22Rv1 (cell line): ENCODE measurements around the gene ABHD11.

ENCODE experiments used
- ZFX ChIP-seq: fragments of 450-650 bp; IDR thresholded peaks from 2 replicates; pipeline ENCODE4 v1.6.1; 2017; ENCODE audit warnings: antibody characterized with exemption, borderline replicate concordance
- TF ChIP-seq, protein P1 (sequence below): fragments of 450-650 bp; IDR thresholded peaks from 2 replicates; pipeline ENCODE4 v1.5.1; 2017; ENCODE audit warnings: mild to moderate bottlenecking

DNA sequence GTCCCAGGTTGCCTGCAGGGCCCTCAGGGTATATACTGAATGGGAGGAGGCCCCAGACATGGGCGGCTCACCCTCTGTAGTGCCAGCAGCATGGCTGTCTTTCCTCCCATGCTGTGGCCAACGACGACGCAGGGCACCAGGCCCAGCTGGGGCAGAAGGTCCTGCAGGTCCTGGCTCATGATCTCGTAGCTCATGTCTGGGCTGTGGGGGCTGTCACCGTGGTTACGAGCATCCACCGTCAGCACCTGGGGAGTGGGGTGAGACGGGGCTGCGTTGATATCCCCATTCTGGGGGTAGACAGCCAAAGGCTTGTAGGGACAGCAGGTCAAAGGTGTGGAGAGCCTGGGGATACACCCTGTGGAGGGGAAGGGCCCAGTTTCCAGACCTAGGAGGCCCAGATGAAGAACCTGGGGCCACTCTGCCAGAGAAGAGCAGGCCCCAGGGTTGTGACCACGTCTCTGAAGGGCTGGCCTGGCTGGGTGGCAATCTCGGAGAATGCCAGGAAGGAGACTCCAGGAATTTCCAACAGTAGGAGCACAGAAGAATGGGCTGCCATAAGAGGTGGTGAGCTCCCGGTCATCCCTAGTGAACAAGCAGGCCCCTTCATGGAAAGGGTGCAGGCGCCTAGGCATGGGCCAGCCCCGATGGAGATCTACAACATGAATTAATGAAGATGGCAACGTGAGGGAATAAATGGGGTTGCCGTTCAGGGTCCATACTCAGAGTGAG, 947 bp downstream of the ABHD11 start:
- TF ChIP-seq, protein P1, sequence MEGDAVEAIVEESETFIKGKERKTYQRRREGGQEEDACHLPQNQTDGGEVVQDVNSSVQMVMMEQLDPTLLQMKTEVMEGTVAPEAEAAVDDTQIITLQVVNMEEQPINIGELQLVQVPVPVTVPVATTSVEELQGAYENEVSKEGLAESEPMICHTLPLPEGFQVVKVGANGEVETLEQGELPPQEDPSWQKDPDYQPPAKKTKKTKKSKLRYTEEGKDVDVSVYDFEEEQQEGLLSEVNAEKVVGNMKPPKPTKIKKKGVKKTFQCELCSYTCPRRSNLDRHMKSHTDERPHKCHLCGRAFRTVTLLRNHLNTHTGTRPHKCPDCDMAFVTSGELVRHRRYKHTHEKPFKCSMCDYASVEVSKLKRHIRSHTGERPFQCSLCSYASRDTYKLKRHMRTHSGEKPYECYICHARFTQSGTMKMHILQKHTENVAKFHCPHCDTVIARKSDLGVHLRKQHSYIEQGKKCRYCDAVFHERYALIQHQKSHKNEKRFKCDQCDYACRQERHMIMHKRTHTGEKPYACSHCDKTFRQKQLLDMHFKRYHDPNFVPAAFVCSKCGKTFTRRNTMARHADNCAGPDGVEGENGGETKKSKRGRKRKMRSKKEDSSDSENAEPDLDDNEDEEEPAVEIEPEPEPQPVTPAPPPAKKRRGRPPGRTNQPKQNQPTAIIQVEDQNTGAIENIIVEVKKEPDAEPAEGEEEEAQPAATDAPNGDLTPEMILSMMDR: no peak
- no peak for TF ChIP-seq ZFX
